GM12865 (cell line): ENCODE measurements around the gene ELMO2.

Experiments used
- DNase-seq: peaks from one replicate; pipeline ENCODE4 v3.0.0; 2010; ENCODE audit warnings: low read depth
- H3K4me3 ChIP-seq: 2 replicates; pipeline ENCODE4 v1.5.1; 2011; ENCODE audit warnings: mild to moderate bottlenecking, low read depth, low read length, control low read depth
- TF ChIP-seq, protein P1 (sequence below): IDR thresholded peaks from 2 replicates; pipeline ENCODE4 v1.5.1; 2011; ENCODE audit warnings: low read length, control low read depth, low read depth, inconsistent platforms; ENCODE audit not compliant: insufficient read depth; ENCODE audit errors: missing control alignments

Gene ELMO2

GRCh38 chr20:46341074-46342009 is 65.1 kb downstream of the ELMO2 start:
- DNase-seq, result no peak
- TF ChIP-seq, protein P1, sequence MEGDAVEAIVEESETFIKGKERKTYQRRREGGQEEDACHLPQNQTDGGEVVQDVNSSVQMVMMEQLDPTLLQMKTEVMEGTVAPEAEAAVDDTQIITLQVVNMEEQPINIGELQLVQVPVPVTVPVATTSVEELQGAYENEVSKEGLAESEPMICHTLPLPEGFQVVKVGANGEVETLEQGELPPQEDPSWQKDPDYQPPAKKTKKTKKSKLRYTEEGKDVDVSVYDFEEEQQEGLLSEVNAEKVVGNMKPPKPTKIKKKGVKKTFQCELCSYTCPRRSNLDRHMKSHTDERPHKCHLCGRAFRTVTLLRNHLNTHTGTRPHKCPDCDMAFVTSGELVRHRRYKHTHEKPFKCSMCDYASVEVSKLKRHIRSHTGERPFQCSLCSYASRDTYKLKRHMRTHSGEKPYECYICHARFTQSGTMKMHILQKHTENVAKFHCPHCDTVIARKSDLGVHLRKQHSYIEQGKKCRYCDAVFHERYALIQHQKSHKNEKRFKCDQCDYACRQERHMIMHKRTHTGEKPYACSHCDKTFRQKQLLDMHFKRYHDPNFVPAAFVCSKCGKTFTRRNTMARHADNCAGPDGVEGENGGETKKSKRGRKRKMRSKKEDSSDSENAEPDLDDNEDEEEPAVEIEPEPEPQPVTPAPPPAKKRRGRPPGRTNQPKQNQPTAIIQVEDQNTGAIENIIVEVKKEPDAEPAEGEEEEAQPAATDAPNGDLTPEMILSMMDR, result no peak
- no peak overlapping the region for H3K4me3 ChIP-seq

- TF ChIP-seq, protein P1, result no peak
- no peak for DNase-seq
- H3K4me3 ChIP-seq, result no peak overlapping the region
These were observed 67.4 kb downstream of the ELMO2 start for GRCh38 chr20:46339037-46339436.

DNA sequence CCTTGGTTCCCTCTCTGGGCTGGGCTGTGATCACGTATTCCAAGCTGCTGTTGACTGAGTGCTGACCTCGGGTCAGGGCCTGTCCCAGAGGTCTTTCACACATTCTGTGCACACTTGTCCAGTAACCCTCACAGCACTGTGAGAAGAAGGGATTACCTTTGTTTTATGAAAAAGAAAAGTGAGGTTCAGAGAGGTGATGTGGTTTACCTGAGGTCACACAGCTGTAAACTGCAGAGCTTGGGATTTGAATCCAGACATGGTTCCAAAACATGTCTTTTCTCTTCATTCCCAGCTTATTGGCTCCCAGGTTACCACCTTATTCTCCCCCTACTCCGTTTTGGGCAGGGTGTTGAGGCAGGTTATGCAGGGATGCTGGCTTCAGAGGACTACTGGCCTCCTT is 69.7 kb downstream of the ELMO2 start:
- TF ChIP-seq, protein P1, result no peak
- DNase-seq, result no peak
- H3K4me3 ChIP-seq, result no peak overlapping the region

GRCh38 chr20:46334303-46334904 is 72.0 kb downstream of the ELMO2 start:
- TF ChIP-seq, protein P1, result no peak
- H3K4me3 ChIP-seq, result no peak overlapping the region
- no peak for DNase-seq

DNA sequence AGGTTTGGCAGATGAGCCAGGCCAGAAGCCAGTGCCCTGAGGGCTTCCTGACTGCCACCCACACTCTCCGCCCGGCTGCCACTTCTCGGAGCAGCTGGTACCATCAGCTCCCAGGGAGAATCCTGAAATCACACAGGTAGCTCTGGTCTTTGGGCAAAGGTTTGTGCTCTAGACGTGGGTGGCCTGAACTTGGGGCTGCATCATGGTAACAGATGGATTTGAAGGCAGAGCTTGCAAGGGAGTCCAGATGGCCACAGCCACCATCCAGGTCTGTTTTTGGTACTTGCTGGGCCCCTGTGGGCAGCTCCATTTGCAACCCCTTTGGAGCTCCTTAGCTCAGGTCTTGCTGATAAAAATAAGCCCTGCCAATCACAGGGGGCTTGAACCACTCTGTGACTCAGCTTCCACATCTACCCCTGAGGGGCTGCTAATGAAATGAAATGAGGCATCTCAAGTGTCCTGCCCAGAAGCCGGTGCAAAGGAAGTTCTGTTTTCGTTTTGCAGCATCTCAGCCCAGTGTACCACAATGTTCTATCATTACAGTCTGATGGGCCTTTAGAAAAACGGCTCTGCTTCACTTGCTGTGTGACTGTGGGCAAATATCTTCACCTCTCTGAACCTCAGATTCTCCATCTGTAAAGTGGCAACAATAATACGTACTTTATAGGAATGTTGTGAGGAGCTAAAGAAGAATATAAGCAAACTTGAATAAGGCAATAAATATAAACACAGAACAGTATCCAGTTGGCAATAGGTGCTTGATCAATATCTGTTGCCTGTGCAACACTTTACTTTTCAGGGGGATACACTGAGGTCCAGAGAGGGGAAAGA is 73.0 kb downstream of the ELMO2 start:
- H3K4me3 ChIP-seq, result no peak overlapping the region
- TF ChIP-seq, protein P1, result no peak
- no peak for DNase-seq

DNA sequence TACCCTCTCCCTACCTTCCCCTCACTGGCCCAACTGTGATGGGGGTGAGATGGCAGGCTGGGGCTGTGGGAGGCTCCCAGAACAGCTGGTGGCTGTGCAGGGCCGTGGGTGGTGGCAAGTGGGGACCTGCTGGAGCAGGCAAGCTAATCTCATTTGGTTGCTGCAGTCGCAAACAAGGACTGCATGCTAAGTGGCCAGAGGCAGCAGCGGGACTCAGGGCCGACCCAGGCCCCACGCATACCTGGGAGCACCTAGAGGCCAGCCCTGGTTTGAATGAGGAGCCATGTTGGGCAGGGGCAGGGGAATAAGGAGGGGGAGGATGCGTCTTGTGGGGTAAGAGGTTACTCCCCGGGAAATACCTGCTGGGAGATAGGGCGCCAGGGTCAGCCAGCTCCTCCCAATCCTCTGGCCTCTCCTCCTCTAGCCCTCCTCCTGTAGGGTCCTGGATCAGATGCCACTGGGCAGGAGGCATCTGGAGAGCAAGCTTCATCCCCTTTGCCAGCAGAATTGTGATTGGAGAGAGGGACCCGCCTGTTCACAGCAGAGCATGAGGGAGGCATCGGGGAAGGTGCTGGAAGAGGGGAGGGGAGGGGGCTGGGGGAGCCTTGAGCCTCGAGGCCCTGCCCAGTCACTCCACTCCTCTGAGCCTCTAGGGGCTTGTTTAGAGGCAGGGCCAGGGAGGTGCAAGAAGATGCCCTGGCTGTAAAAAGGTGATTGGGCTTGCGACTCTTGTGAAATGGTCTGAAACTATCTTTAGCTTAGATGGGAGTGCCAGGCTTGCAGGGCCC is 73.8 kb downstream of the ELMO2 start:
- H3K4me3 ChIP-seq, result no peak overlapping the region
- TF ChIP-seq, protein P1, result no peak
- no peak for DNase-seq
